Pancreas (tissue), 10 donors: Measurements from ENCODE around the gene BCL7A. TPM values are rescaled to one million over a fixed set of nuclear protein-coding genes. Genes with fewer than 3 reads are reported as not detected.
A peak's percentile ranks its signal among the peaks of the same experiment; 100 is the strongest.

ENCODE experiments used
- ATAC-seq, 4 donors: fragments of 200-7000 bp; cut with Tn5 transposase; one replicate each; pipeline versions ENCODE4 v1.8.0 to v1.9.1; 2020; ENCODE audit warnings: mild to moderate bottlenecking in 4 of 4, moderate library complexity in 4 of 4
- DNase-seq, 6 donors: peaks; one replicate each; pipeline ENCODE4 v3.0.0-alpha.2; 2020
- FAIRE-seq: peaks from 2 replicates; lab custom pipeline; 2012; peaks lifted over from hg19 to GRCh38; lab: Jason Lieb, UNC
- H3K27ac ChIP-seq, 4 donors: fragments of 200-600 bp; sonication (generic); 1 replicate in 3 of 4; 2 replicates in 1 of 4; pipeline versions ENCODE4 v1.5.0 to v1.8.0; 2020
- H3K27me3 ChIP-seq, 4 donors: fragments of 200-600 bp; one replicate each; pipeline ENCODE4 v1.8.0; 2021
- H3K36me3 ChIP-seq, 3 donors: fragments of 200-600 bp; sonication (generic) in 1 of 3; one replicate each; pipeline versions ENCODE4 v1.5.0 to v1.8.0; 2020 to 2021
- H3K4me1 ChIP-seq, 3 donors: fragments of 200-600 bp; one replicate each; pipeline ENCODE4 v1.8.0; 2021
- H3K4me3 ChIP-seq, 4 donors: fragments of 200-600 bp; sonication (generic) in 2 of 4; one replicate each; pipeline versions ENCODE4 v1.5.0 to v1.8.0; 2020 to 2021
- H3K9me3 ChIP-seq, 4 donors: fragments of 200-600 bp; one replicate each; pipeline ENCODE4 v1.8.0; 2021
- CTCF ChIP-seq, 4 donors: fragments of 200-600 bp; sonication (generic) in 3 of 4; IDR thresholded peaks; one replicate each; pipeline versions ENCODE4 v1.5.0 to v1.8.0; 2021; ENCODE audit warnings: antibody characterized with exemption in 4 of 4
- WGBS, 2 donors: extraction: QIAGEN DNeasy Blood & Tissue Kit; methylation state at CpG; one replicate each; pipeline ENCODE4 v1.1.7; 2013; 5-methylcytosine and 5-hydroxymethylcytosine counted together
- intact Hi-C, 3 donors: fragments of 100-400 bp; cut with DNase I; formaldehyde crosslinking; loops; one replicate each; pipeline versions ENCODE4 v1.11.1 to v1.14.2; 2022
- polyA plus RNA-seq, 2 donors: library from polyadenylated mRNA; stranded (reverse); fragments of 200-250 nt; gene quantifications; one replicate each; pipeline ENCODE4 v1.2.3, GENCODE V29; 2013
- total RNA-seq, 6 donors: library from RNA; stranded (reverse); fragmentation: NEBNext Ultra II Directional in 4 of 6; extraction: Animal tissue kit (Norgen Biotek cat#: 25700) in 4 of 6; gene quantifications; one replicate each; pipeline versions ENCODE4 v1.2.1 to v1.2.4, GENCODE V29; 2021 to 2023
- donor health status: healthy with polysubstance abuse.
- donor health status: DM: no; HTN: no; CAD: no; lungs with moderate emphysema.
- donor health status: DM: no; HTN: no; CAD: no.
- donor health status: control.
- donor health status: control.
- donor health status: Bipolar disorder and iron deficiency.
- donor health status: DM: yes; HTN: yes; CAD: no.
- donor health status: DM: no; HTN: no; CAD: no.
- donor health status: DM: no; HTN: no; CAD: no.
- donor health status: DM: yes; HTN: yes; CAD: no.

The BCL7A gene
- total and polyA plus RNA-seq, 8 donors: 6.9 to 13.4 (median 9.0) TPM

- H3K27me3 ChIP-seq: no peaks in the 10 kb centered on the region
- peaks cover 0 to 8% (median 0%) of the 10 kb centered on the region in 3 donors for H3K36me3 ChIP-seq
- H3K4me1 ChIP-seq: peaks cover 20 to 48% (median 30%) of the 10 kb centered on the region in 3 donors
- 87 to 90% methylated on average over 8 of the region's 8 CpGs for WGBS, 2 donors
- no peak for TF ChIP-seq CTCF (IDR thresholded peaks at IDR 0.05)
- intact Hi-C loops: no loop called here
- DNase-seq: peak in 1 of 6 donors; percentile 6
- H3K9me3 ChIP-seq: no peaks in the 10 kb centered on the region
- H3K27ac ChIP-seq: no peak overlapping the region
- H3K4me3 ChIP-seq: no peak overlapping the region
- no peak for ATAC-seq
- FAIRE-seq: no peak
These were observed 64.4 kb downstream of the BCL7A start for GRCh38 chr12:122086116-122086515.

GRCh38 chr12:122086641-122087285 is 65.1 kb downstream of the BCL7A start:
- intact Hi-C loops: no loop called here
- ATAC-seq (no peak), DNase-seq (no peak), FAIRE-seq (no peak)
- H3K4me1 ChIP-seq: peaks cover 25 to 49% (median 34%) of the 10 kb centered on the region in 3 donors
- 80 to 82% methylated on average over 18 of the region's 18 CpGs for WGBS, 2 donors
- TF ChIP-seq CTCF (IDR thresholded peaks at IDR 0.05): no peak
- H3K27me3 ChIP-seq: no peaks in the 10 kb centered on the region
- no peak overlapping the region for H3K27ac ChIP-seq
- H3K36me3 ChIP-seq: peaks cover 0 to 8% (median 0%) of the 10 kb centered on the region in 3 donors
- H3K4me3 ChIP-seq: no peak overlapping the region
- no peaks in the 10 kb centered on the region for H3K9me3 ChIP-seq

GRCh38 chr12:122087431-122088178 is 65.9 kb downstream of the BCL7A start:
- Histone ChIP-seq H3K4me3 (no peak overlapping the region), H3K27ac (no peak overlapping the region), H3K4me1 (peaks cover 26 to 50% (median 28%) of the 10 kb centered on the region in 3 donors), H3K27me3 (no peaks in the 10 kb centered on the region), H3K9me3 (no peaks in the 10 kb centered on the region), H3K36me3 (peaks cover 0 to 8% (median 0%) of the 10 kb centered on the region in 3 donors)
- no peak for TF ChIP-seq CTCF (IDR thresholded peaks at IDR 0.05)
- DNase-seq (no peak), ATAC-seq (peak in 2 of 4 donors; percentile 5 to 12), FAIRE-seq (no peak)
- intact Hi-C loops: no loop called here
- WGBS, 2 donors: 78 to 85% methylated on average over 17 of the region's 17 CpGs

- no peak for FAIRE-seq
- Histone ChIP-seq H3K27me3 (no peaks in the 10 kb centered on the region), H3K9me3 (no peaks in the 10 kb centered on the region), H3K27ac (no peak overlapping the region), H3K36me3 (peaks cover 0 to 8% (median 0%) of the 10 kb centered on the region in 3 donors), H3K4me1 (peaks cover 24 to 43% (median 25%) of the 10 kb centered on the region in 3 donors), H3K4me3 (no peak overlapping the region)
- TF ChIP-seq CTCF (IDR thresholded peaks at IDR 0.05): no peak
- DNase-seq: no peak
- intact Hi-C loops: no loop called here
- 71 to 76% methylated on average over 9 of the region's 9 CpGs for WGBS, 2 donors
- peak in 2 of 4 donors; percentile 4 to 15 for ATAC-seq
These were observed 66.6 kb downstream of the BCL7A start for GRCh38 chr12:122088179-122088810.
